Astrocyte (in vitro differentiated cells and primary cell): ENCODE results near the gene SUPT7L. TPM values are rescaled to one million over a fixed set of nuclear protein-coding genes. Genes with fewer than 3 reads are reported as not detected.

ENCODE experiments used
- DNase-seq: peaks from one replicate; pipeline ENCODE4 v3.0.0-alpha.2; 2010; ENCODE audit warnings: low read depth
- FAIRE-seq: peaks from 2 replicates; lab custom pipeline; 2011; peaks lifted over from hg19 to GRCh38; lab: Jason Lieb, UNC
- H2AFZ ChIP-seq: 2 replicates; pipeline ENCODE4 v1.6.0; 2012; ENCODE audit warnings: low read depth, low read length, inconsistent platforms
- H3K27ac ChIP-seq: 2 replicates; pipeline ENCODE4 v1.5.1; 2011; ENCODE audit warnings: low read depth, low read length, inconsistent platforms
- H3K27me3 ChIP-seq: 2 replicates; pipeline ENCODE4 v1.6.0; 2011; ENCODE audit warnings: low read length, inconsistent platforms; ENCODE audit not compliant: insufficient read depth
- H3K36me3 ChIP-seq: 2 replicates; pipeline ENCODE4 v1.5.1; 2011; ENCODE audit warnings: low read length, inconsistent platforms; ENCODE audit not compliant: insufficient read depth
- H3K4me1 ChIP-seq: 2 replicates; pipeline ENCODE4 v1.5.1; 2011; ENCODE audit warnings: low read length, inconsistent platforms; ENCODE audit not compliant: insufficient read depth
- H3K4me2 ChIP-seq: 2 replicates; pipeline ENCODE4 v1.6.0; 2012; ENCODE audit warnings: low read length, inconsistent platforms
- H3K4me3 ChIP-seq: 2 replicates; pipeline ENCODE4 v1.5.1; 2011; ENCODE audit warnings: low read depth, mild to moderate bottlenecking, low read length, inconsistent platforms; ENCODE audit not compliant: insufficient read depth
- H3K79me2 ChIP-seq: 2 replicates; pipeline ENCODE4 v1.6.0; 2012; ENCODE audit warnings: mild to moderate bottlenecking, low read length, inconsistent platforms; ENCODE audit not compliant: insufficient read depth
- H3K9ac ChIP-seq: 2 replicates; pipeline ENCODE4 v1.6.0; 2012; ENCODE audit warnings: mild to moderate bottlenecking, low read length, inconsistent platforms
- H3K9me3 ChIP-seq: 2 replicates; pipeline ENCODE4 v1.5.1; 2012; ENCODE audit warnings: low read depth, mild to moderate bottlenecking, low read length, inconsistent platforms; ENCODE audit not compliant: insufficient read depth
- H4K20me1 ChIP-seq: 2 replicates; pipeline ENCODE4 v1.6.0; 2012; ENCODE audit warnings: low read length, inconsistent platforms; ENCODE audit not compliant: insufficient read depth
- H3K27ac Mint-ChIP-seq: one replicate; pipeline ENCODE4 v1.8.0; 2021; ENCODE audit warnings: mild to moderate bottlenecking, mixed read lengths; ENCODE audit not compliant: unreplicated experiment
- H3K27me3 Mint-ChIP-seq: one replicate; pipeline ENCODE4 v1.8.0; 2021; ENCODE audit warnings: low read depth, mixed read lengths; ENCODE audit not compliant: unreplicated experiment
- H3K36me3 Mint-ChIP-seq: one replicate; pipeline ENCODE4 v1.8.0; 2021; ENCODE audit warnings: low read depth, mixed read lengths; ENCODE audit not compliant: unreplicated experiment
- H3K4me1 Mint-ChIP-seq: one replicate; pipeline ENCODE4 v1.8.0; 2021; ENCODE audit warnings: low read depth, mixed read lengths; ENCODE audit not compliant: unreplicated experiment
- H3K4me3 Mint-ChIP-seq: one replicate; pipeline ENCODE4 v1.8.0; 2021; ENCODE audit warnings: mild to moderate bottlenecking, moderate library complexity, mixed read lengths; ENCODE audit not compliant: unreplicated experiment
- H3K9me3 Mint-ChIP-seq: one replicate; pipeline ENCODE4 v1.8.0; 2021; ENCODE audit warnings: mild to moderate bottlenecking, mixed read lengths; ENCODE audit not compliant: unreplicated experiment
- EZH2 ChIP-seq: IDR thresholded peaks from 2 replicates; pipeline ENCODE4 v1.6.1; 2012; ENCODE audit warnings: mild to moderate bottlenecking, low read length, inconsistent platforms; ENCODE audit not compliant: insufficient read depth
- total RNA-seq: library from RNA; stranded (reverse); gene quantifications from 2 replicates; pipeline ENCODE4 v1.2.1, GENCODE V29; 2021
- TF ChIP-seq, protein P1 (sequence below): IDR thresholded peaks from 2 replicates; pipeline ENCODE4 v1.5.1; 2011; ENCODE audit warnings: low read depth, mild to moderate bottlenecking, inconsistent platforms, low read length, moderate library complexity; ENCODE audit not compliant: insufficient read depth

Gene SUPT7L
- total RNA-seq, 1 donor from 2014 or later = 27.8 TPM

- peak overlapping the region; percentile 9 for H2AFZ ChIP-seq
- H3K4me1 Mint-ChIP-seq = peaks cover 33% of the 10 kb centered on the region
- no peaks in the 10 kb centered on the region for H3K36me3 ChIP-seq
- H3K79me2 ChIP-seq = no peaks in the 10 kb centered on the region
- H3K9me3 ChIP-seq = no peaks in the 10 kb centered on the region
- peak overlapping the region; percentile 97 for H3K27ac Mint-ChIP-seq
- TF ChIP-seq, protein P1, sequence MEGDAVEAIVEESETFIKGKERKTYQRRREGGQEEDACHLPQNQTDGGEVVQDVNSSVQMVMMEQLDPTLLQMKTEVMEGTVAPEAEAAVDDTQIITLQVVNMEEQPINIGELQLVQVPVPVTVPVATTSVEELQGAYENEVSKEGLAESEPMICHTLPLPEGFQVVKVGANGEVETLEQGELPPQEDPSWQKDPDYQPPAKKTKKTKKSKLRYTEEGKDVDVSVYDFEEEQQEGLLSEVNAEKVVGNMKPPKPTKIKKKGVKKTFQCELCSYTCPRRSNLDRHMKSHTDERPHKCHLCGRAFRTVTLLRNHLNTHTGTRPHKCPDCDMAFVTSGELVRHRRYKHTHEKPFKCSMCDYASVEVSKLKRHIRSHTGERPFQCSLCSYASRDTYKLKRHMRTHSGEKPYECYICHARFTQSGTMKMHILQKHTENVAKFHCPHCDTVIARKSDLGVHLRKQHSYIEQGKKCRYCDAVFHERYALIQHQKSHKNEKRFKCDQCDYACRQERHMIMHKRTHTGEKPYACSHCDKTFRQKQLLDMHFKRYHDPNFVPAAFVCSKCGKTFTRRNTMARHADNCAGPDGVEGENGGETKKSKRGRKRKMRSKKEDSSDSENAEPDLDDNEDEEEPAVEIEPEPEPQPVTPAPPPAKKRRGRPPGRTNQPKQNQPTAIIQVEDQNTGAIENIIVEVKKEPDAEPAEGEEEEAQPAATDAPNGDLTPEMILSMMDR = no peak
- no peak for TF ChIP-seq EZH2
- H3K4me1 ChIP-seq = peaks cover 40% of the 10 kb centered on the region
- peak overlapping the region; percentile 96 for H3K27ac ChIP-seq
- H3K4me3 Mint-ChIP-seq = no peak overlapping the region
- FAIRE-seq (peak; percentile 55), DNase-seq (peak; percentile 100)
- peak overlapping the region; percentile 69 for H3K4me2 ChIP-seq
- H3K27me3 ChIP-seq = no peaks in the 10 kb centered on the region
- no peaks in the 10 kb centered on the region for H3K27me3 Mint-ChIP-seq
- no peaks in the 10 kb centered on the region for H4K20me1 ChIP-seq
- peak overlapping the region; percentile 77 for H3K9ac ChIP-seq
- H3K36me3 Mint-ChIP-seq = no peaks in the 10 kb centered on the region
- no peak overlapping the region for H3K4me3 ChIP-seq
- no peaks in the 10 kb centered on the region for H3K9me3 Mint-ChIP-seq
These were observed 42.6 kb upstream of the SUPT7L start for GRCh38 chr2:27705851-27706622.

DNA sequence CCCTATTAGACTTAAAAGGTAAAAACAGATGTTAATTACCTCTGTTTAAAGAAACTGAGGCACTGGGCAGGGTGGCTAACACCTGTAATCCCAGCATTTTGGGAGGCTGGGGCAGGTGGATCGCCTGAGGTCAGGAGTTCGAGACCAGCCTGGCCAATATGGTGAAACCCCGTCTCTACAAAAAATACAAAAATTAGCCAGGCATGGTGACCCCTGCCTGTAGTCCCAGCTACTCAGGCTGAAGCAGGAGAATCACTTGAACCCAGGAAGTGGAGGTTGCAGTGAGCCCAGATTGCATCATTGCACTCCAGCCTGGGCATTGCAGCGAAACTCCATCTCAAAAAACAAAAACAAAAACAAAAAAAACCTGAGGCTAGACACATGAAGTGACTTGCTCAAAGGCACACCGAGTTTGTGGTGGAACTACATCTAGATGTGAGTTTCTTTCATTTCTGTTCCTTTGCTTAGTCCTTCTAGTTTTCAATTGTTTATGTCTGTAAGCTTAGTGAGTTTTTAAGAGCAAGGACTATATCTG is 41.0 kb upstream of the SUPT7L start:
- Histone ChIP-seq H4K20me1 (no peaks in the 10 kb centered on the region), H3K27me3 (no peaks in the 10 kb centered on the region), H3K4me1 (peaks cover 40% of the 10 kb centered on the region), H3K4me2 (no peak overlapping the region), H3K27ac (peak overlapping the region; percentile 17), H3K36me3 (no peaks in the 10 kb centered on the region), H3K9ac (peak overlapping the region; percentile 54), H2AFZ (no peak overlapping the region), H3K4me3 (no peak overlapping the region), H3K9me3 (no peaks in the 10 kb centered on the region), H3K79me2 (no peaks in the 10 kb centered on the region)
- TF ChIP-seq, protein P1 = no peak
- TF ChIP-seq EZH2 = no peak
- H3K4me3 Mint-ChIP-seq = no peak overlapping the region
- H3K27me3 Mint-ChIP-seq = no peaks in the 10 kb centered on the region
- FAIRE-seq (no peak), DNase-seq (no peak)
- H3K9me3 Mint-ChIP-seq = no peaks in the 10 kb centered on the region
- H3K4me1 Mint-ChIP-seq = peaks cover 32% of the 10 kb centered on the region
- peak overlapping the region; percentile 83 for H3K27ac Mint-ChIP-seq
- H3K36me3 Mint-ChIP-seq = no peaks in the 10 kb centered on the region
